AG09319 (cell line): Measurements from ENCODE around the gene EBP.
"Not testable (repeated sequence)": the region's sequence is repeated elsewhere in the genome, so short reads cannot be mapped to it uniquely, and the experiment has no call there.

Experiments used
- DNase-seq: peaks from one replicate; pipeline ENCODE4 v3.0.0-alpha.2; 2010; ENCODE audit warnings: low read depth; ENCODE audit errors: extremely low read depth
- TF ChIP-seq, protein P1 (sequence below): IDR thresholded peaks from 2 replicates; pipeline ENCODE4 v1.5.1; 2011; ENCODE audit warnings: low read depth, mild to moderate bottlenecking, inconsistent platforms, low read length, moderate library complexity

The EBP gene

DNA sequence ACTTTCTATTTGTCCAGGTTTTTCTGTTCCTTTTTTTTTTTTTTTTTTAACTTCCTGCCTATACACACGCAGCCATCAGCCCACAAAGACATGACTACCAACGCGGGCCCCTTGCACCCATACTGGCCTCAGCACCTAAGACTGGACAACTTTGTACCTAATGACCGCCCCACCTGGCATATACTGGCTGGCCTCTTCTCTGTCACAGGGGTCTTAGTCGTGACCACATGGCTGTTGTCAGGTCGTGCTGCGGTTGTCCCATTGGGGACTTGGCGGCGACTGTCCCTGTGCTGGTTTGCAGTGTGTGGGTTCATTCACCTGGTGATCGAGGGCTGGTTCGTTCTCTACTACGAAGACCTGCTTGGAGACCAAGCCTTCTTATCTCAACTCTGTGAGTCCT lies 2.1 kb downstream of the EBP start:
- TF ChIP-seq, protein P1, sequence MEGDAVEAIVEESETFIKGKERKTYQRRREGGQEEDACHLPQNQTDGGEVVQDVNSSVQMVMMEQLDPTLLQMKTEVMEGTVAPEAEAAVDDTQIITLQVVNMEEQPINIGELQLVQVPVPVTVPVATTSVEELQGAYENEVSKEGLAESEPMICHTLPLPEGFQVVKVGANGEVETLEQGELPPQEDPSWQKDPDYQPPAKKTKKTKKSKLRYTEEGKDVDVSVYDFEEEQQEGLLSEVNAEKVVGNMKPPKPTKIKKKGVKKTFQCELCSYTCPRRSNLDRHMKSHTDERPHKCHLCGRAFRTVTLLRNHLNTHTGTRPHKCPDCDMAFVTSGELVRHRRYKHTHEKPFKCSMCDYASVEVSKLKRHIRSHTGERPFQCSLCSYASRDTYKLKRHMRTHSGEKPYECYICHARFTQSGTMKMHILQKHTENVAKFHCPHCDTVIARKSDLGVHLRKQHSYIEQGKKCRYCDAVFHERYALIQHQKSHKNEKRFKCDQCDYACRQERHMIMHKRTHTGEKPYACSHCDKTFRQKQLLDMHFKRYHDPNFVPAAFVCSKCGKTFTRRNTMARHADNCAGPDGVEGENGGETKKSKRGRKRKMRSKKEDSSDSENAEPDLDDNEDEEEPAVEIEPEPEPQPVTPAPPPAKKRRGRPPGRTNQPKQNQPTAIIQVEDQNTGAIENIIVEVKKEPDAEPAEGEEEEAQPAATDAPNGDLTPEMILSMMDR: no peak
- DNase-seq: no peak

DNA sequence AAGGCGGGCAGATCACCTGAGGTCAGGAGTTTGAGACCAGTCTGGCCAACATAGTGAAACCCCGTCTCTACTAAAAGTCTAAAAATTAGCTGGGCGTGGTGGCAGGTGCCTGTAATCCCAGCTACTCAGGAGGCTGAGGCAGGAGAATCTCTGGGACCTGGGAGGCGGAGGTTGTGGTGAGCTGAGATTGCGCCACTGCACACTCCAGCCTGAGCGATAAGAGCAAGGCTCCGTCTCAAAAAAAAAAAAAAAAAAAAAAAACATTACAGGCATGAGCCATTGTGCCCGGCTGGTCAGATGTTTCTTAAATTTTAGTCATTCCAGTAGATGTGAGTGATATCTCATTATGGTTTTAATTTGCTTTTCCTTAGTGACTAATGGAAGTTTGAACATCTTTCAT lies 4.2 kb downstream of the EBP start:
- not testable (repeated sequence) for DNase-seq

DNA sequence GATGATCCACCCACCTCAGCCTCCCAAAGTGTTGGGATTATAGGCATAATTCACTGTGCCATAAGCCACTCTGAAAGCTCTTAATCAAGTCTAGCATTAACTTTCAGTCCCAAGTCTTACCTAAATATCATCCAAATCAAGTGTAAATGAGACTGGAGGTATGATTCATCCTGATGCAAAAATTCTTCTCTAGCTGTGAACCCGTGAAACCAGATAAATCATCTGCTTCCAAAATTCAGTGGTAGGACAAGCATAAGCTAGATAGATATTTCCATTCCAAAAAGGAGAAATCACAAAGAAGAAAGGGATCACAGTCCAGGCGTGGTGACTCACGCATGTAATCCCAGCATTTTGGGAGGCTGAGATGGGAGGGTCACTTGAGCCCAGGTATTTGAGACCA lies 9.1 kb downstream of the EBP start:
- DNase-seq: no peak
- TF ChIP-seq, protein P1: no peak

DNA sequence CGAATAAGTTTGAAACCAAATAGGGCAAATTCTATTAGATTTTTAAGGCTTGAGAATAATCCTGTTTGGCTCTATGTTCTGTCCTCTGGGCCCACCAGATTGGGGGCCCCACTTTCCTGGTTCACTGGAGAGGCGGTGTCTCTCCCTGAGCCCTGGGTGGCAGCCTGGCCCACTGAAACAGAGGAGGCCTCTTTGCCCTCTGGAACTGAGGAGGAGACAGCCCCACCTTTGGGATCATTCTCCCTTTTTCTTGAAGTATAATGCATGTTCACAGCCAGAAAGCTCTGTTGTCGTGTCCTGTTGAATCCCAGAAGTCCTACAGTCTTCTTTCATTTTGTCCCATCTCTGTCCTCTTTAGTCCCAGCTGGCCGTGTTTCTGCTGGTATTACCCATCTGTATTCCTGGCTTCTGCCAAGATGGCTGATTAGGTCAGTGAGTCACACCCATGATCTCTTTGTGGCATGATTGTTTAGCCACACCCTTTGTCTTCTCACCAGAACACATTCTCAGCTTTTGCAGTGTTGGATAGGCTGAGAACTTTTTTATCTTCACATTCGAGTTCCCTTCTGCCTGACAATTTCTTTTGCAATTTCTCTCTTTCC lies 9.9 kb downstream of the EBP start:
- TF ChIP-seq, protein P1: no peak
- DNase-seq: peak; percentile 38

DNA sequence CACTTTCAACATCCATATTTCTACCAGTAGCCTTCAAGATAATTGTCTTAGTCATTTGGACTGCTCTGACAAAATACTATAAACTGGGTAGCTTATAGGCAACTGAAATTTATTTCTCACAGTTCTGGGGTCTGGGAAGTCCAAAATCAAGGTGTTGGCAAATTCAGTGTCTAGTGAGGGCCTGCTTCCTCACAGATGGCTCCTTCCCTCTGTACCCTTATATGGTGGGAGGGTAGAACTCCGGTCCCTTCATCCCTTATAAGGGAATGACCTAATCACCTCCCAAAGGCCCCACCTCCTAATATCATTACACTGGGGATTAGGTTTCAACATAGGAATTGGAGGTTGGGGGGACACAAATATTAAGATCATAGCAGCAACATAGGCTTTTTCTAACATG lies 10.6 kb downstream of the EBP start:
- TF ChIP-seq, protein P1: no peak
- no peak for DNase-seq

DNA sequence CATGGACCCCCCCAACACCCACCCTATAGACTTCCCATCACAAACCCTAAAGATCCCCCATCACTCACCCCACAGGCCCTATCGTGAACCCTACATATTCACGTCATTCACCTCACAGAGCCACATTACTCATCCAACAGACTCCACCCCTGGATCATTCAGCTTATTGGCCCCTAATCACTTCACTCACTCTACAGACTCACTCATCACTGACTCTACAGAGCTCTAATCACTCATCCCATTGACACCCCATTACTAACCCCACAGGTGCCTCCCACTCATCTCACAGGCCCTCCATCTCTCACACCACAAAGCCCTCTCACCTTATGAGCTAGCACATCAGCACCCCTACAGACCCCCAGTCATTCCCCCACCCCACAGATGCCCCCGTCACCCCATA lies 11.6 kb downstream of the EBP start:
- no peak for DNase-seq
- TF ChIP-seq, protein P1: no peak

DNA sequence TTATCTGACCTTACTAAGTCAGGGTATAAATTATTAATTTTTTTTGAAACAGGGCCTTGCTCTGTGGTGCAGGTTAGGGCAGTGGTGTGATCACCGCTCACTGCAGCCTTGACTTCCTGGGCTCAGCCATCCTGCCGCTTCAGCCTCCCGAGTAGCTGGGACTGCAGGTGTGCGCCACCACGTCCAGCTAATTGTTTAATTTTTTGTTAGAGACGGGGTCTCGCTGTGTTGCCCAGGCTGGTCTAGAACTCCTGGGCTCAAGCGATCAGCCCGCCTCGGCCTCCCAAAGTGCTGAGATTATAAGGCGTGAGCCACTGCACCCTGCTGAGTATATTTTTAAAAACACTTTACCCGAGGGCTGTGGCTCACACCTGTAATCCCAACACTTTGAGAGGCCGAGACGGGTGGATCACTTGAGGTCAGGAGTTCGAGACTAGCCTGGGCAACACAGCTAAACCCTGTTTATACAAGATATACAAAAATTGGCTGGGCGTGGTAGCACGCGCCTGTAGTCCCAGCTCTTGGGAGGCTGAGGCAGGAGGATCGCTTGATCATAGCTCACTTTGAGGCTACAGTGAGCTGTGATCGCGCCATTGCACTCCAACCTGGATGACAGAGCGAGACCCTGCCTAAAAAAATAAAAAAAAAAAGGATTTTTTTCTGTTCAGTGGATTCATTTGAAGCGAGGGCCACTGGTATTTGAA lies 17.2 kb downstream of the EBP start:
- TF ChIP-seq, protein P1: no peak
- no peak for DNase-seq

DNA sequence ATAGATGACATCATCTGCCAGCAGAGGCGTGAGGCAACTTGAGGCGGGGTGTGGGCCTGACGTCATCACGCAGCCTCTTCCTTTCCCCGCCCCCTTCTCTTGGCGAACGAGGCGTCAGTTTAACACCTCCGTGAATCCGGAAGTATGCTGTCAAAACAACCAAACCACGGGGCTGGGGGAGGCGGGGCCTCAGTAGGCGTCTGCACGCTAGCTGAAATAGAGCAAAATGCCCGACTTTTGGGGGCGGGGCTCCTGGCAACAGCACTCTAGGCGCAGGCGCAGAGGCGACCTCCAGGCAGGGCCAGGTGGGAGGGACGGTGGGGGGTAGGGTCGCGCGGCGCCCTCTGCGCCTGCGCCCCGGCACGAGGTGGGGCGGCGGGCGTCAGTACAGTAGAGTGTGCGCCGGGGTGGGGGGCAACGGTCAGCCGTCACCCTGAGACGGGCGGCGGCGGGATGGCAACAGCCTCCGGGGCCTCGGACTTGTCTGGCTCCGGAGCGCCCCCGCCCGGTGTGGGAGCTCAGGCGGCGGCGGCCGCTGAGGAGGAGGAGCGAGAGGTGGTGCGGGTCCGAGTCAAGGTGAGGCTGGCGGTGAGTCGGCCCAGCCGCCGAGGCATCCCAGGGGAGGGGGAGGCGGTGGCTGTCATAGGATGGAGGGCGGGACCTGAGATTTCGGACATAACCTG lies 17.9 kb downstream of the EBP start, which contains the start of gene TBC1D25:
Gene TBC1D25 (plus strand): TSS at position 370 of the 683 bp plus-strand sequence. CDS start 84 bp downstream, at position 454.
- TF ChIP-seq, protein P1: peak; percentile 30
- DNase-seq: peak; percentile 91
